NCI-H146 (cell line): ENCODE measurements around the gene KRT6B.
"Not testable (repeated sequence)": the region's sequence is repeated elsewhere in the genome, so short reads cannot be mapped to it uniquely, and the experiment has no call there.

Experiments
- DNase-seq: peaks from one replicate; lab custom pipeline; 2025; lab: John Stamatoyannopoulos, UW

The KRT6B gene

GRCh38 chr12:52469853-52470252 lies 17.9 kb upstream of the KRT6B start:
- DNase-seq, result no peak

- DNase-seq, result no peak
These were observed 13.0 kb upstream of the KRT6B start for GRCh38 chr12:52464897-52465296.

GRCh38 chr12:52461693-52462092 lies 9.7 kb upstream of the KRT6B start:
- no peak for DNase-seq

- no peak for DNase-seq
These were observed 6.9 kb upstream of the KRT6B start for GRCh38 chr12:52458861-52459260.

GRCh38 chr12:52455821-52456220 lies 3.9 kb upstream of the KRT6B start:
- no peak for DNase-seq

GRCh38 chr12:52454411-52455201 lies 2.7 kb upstream of the KRT6B start:
- DNase-seq, result no peak

- no peak for DNase-seq
These were observed 3.7 kb downstream of the KRT6B start for GRCh38 chr12:52448228-52448627.

- not testable (repeated sequence) for DNase-seq
These were observed 4.8 kb downstream of the KRT6B start for GRCh38 chr12:52447196-52447595.

- no peak for DNase-seq
These were observed 5.4 kb downstream of the KRT6B start for GRCh38 chr12:52446367-52447045.

- DNase-seq, result no peak
These were observed 6.1 kb downstream of the KRT6B start for GRCh38 chr12:52445876-52446275.

- no peak for DNase-seq
These were observed 7.0 kb downstream of the KRT6B start for GRCh38 chr12:52444647-52445595.

- DNase-seq, result no peak
These were observed 8.0 kb downstream of the KRT6B start for GRCh38 chr12:52443966-52444365.

GRCh38 chr12:52442600-52443061 lies 9.3 kb downstream of the KRT6B start:
- no peak for DNase-seq

- DNase-seq, result no peak
These were observed 10.5 kb downstream of the KRT6B start for GRCh38 chr12:52441320-52441911.

GRCh38 chr12:52440821-52441319 lies 11.1 kb downstream of the KRT6B start:
- no peak for DNase-seq

- no peak for DNase-seq
These were observed 12.1 kb downstream of the KRT6B start for GRCh38 chr12:52439845-52440244.

- DNase-seq, result no peak
These were observed 12.5 kb downstream of the KRT6B start for GRCh38 chr12:52439420-52439819.

GRCh38 chr12:52438305-52439301 lies 13.3 kb downstream of the KRT6B start:
- DNase-seq, result no peak

- DNase-seq, result peak; percentile 39
These were observed 14.4 kb downstream of the KRT6B start for GRCh38 chr12:52437508-52437907.

- DNase-seq, result no peak
These were observed 15.0 kb downstream of the KRT6B start for GRCh38 chr12:52436828-52437474.
